Parathyroid adenoma (tissue), 2 donors: ENCODE data around the gene MRPL42.

Experiments used
- H2AFZ ChIP-seq: fragments of 300-600 bp; sonication (generic); one replicate; pipeline ENCODE4 v1.7.0; 2017; ENCODE audit warnings: antibody characterized with exemption, mild to moderate bottlenecking
- H3K27ac ChIP-seq: fragments of 300-600 bp; sonication (generic); one replicate; pipeline ENCODE4 v1.7.0; 2017
- H3K27me3 ChIP-seq: fragments of 300-600 bp; sonication (generic); one replicate; pipeline ENCODE4 v1.7.0; 2017; ENCODE audit warnings: low read length; ENCODE audit not compliant: control insufficient read depth, insufficient read depth
- H3K36me3 ChIP-seq: fragments of 300-600 bp; sonication (generic); one replicate; pipeline ENCODE4 v1.7.0; 2017; ENCODE audit warnings: low read length; ENCODE audit not compliant: control insufficient read depth, insufficient read depth
- H3K4me1 ChIP-seq: fragments of 300-600 bp; sonication (generic); one replicate; pipeline ENCODE4 v1.7.0; 2017; ENCODE audit warnings: control low read depth
- H3K4me2 ChIP-seq: fragments of 300-600 bp; sonication (generic); one replicate; pipeline ENCODE4 v1.7.0; 2017; ENCODE audit warnings: low read length
- H3K4me3 ChIP-seq: fragments of 300-600 bp; sonication (generic); one replicate; pipeline ENCODE4 v1.7.0; 2017; ENCODE audit warnings: low read depth, low read length
- H3K79me2 ChIP-seq: fragments of 300-600 bp; sonication (generic); one replicate; pipeline ENCODE4 v1.7.0; 2017; ENCODE audit warnings: control low read depth
- H3K9ac ChIP-seq: fragments of 300-600 bp; sonication (generic); one replicate; pipeline ENCODE4 v1.7.0; 2017; ENCODE audit warnings: mild to moderate bottlenecking
- H3K9me3 ChIP-seq: fragments of 300-600 bp; sonication (generic); one replicate; pipeline ENCODE4 v1.7.0; 2017; ENCODE audit warnings: low read length; ENCODE audit not compliant: control insufficient read depth
- CTCF ChIP-seq: fragments of 300-600 bp; sonication (generic); IDR thresholded peaks from one replicate; pipeline ENCODE4 v1.7.0; 2017; ENCODE audit warnings: antibody characterized with exemption, mild to moderate bottlenecking
- donor health status: primary hyperparathyroidism.

Gene MRPL42

GRCh38 chr12:93440043-93440835, 27.1 kb upstream of the MRPL42 start:
- H3K27me3 ChIP-seq = no peaks in the 10 kb centered on the region
- no peak overlapping the region for H3K27ac ChIP-seq
- H3K4me2 ChIP-seq = peak overlapping the region; percentile 79
- TF ChIP-seq CTCF = no peak
- no peaks in the 10 kb centered on the region for H3K9me3 ChIP-seq
- peak overlapping the region; percentile 73 for H3K9ac ChIP-seq
- H2AFZ ChIP-seq = no peak overlapping the region
- peak overlapping the region; percentile 80 for H3K4me3 ChIP-seq
- H3K36me3 ChIP-seq = no peaks in the 10 kb centered on the region
- H3K4me1 ChIP-seq = peaks cover 3% of the 10 kb centered on the region
- H3K79me2 ChIP-seq = peaks cover 45% of the 10 kb centered on the region

GRCh38 chr12:93441081-93441616, 26.2 kb upstream of the MRPL42 start:
- H2AFZ ChIP-seq = peak overlapping the region; percentile 86
- H3K4me3 ChIP-seq = peak overlapping the region; percentile 80
- no peaks in the 10 kb centered on the region for H3K36me3 ChIP-seq
- no peak for TF ChIP-seq CTCF
- H3K9me3 ChIP-seq = no peaks in the 10 kb centered on the region
- H3K79me2 ChIP-seq = peaks cover 39% of the 10 kb centered on the region
- no peaks in the 10 kb centered on the region for H3K27me3 ChIP-seq
- peak overlapping the region; percentile 80 for H3K27ac ChIP-seq
- peaks cover 3% of the 10 kb centered on the region for H3K4me1 ChIP-seq
- H3K4me2 ChIP-seq = peak overlapping the region; percentile 79
- H3K9ac ChIP-seq = peak overlapping the region; percentile 73

GRCh38 chr12:93441617-93442410, 25.5 kb upstream of the MRPL42 start, which contains the start of gene UBE2N:
Gene UBE2N (minus strand): TSS chr12:93441947. CDS start chr12:93441884, 63 bp downstream.
- H3K4me1 ChIP-seq = peaks cover 3% of the 10 kb centered on the region
- H3K79me2 ChIP-seq = peaks cover 34% of the 10 kb centered on the region
- no peak for TF ChIP-seq CTCF
- peak within 1 kb of the TSS; percentile 73 for H3K9ac ChIP-seq
- no peaks in the 10 kb centered on the region for H3K36me3 ChIP-seq
- no peaks in the 10 kb centered on the region for H3K9me3 ChIP-seq
- H3K27me3 ChIP-seq = no peaks in the 10 kb centered on the region
- H2AFZ ChIP-seq = peak within 1 kb of the TSS; percentile 86
- H3K27ac ChIP-seq = peak within 1 kb of the TSS; percentile 80
- H3K4me2 ChIP-seq = peak within 1 kb of the TSS; percentile 97
- peak within 1 kb of the TSS; percentile 80 for H3K4me3 ChIP-seq

GRCh38 chr12:93442411-93443340, 24.6 kb upstream of the MRPL42 start:
- peak overlapping the region; percentile 32 for H3K9ac ChIP-seq
- H3K27me3 ChIP-seq = no peaks in the 10 kb centered on the region
- peaks cover 3% of the 10 kb centered on the region for H3K4me1 ChIP-seq
- H3K9me3 ChIP-seq = no peaks in the 10 kb centered on the region
- H3K79me2 ChIP-seq = peaks cover 28% of the 10 kb centered on the region
- peak overlapping the region; percentile 97 for H3K4me2 ChIP-seq
- no peak for TF ChIP-seq CTCF
- no peaks in the 10 kb centered on the region for H3K36me3 ChIP-seq
- peak overlapping the region; percentile 80 for H3K27ac ChIP-seq
- H2AFZ ChIP-seq = peak overlapping the region; percentile 86
- peak overlapping the region; percentile 80 for H3K4me3 ChIP-seq
